ENCODE data around the gene SYDE1.

Gene SYDE1

DNA sequence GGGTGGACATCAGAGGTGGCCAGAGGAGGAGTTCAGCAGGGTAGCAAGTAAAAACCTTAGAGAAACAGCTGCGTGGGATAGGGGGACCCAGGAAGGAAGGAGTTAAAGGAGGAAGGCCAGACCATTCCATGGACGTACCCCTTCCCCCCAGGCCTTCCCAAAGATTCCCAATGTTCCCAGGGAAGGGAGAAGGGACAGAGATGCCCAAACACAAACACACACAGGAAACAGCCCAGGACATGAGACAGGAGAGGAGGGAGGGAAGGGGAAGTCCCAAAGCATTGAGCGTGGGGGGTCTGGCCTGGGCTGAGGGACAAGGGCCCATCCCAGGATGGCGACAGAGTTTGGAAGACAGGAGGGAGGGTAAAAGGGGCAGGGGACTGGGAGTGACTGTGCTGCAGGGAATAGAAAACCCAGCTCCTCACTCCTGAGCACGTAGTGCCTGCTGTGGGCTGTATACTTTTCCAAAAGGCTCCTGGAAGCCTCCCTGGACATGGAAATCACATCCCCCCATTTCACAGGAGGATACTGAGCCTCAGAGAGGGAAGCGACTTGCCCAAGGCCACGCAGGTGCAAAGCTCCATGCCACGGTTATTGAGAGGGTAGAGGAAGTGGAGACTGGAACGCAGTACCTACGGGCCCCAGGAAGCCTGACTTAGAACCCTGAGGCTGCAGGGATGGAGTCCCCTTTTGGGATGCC lies 1.1 kb downstream of the SYDE1 start:
- no peak for DNase-seq (ENCODE audit: low read depth in 2 of 2)

DNA sequence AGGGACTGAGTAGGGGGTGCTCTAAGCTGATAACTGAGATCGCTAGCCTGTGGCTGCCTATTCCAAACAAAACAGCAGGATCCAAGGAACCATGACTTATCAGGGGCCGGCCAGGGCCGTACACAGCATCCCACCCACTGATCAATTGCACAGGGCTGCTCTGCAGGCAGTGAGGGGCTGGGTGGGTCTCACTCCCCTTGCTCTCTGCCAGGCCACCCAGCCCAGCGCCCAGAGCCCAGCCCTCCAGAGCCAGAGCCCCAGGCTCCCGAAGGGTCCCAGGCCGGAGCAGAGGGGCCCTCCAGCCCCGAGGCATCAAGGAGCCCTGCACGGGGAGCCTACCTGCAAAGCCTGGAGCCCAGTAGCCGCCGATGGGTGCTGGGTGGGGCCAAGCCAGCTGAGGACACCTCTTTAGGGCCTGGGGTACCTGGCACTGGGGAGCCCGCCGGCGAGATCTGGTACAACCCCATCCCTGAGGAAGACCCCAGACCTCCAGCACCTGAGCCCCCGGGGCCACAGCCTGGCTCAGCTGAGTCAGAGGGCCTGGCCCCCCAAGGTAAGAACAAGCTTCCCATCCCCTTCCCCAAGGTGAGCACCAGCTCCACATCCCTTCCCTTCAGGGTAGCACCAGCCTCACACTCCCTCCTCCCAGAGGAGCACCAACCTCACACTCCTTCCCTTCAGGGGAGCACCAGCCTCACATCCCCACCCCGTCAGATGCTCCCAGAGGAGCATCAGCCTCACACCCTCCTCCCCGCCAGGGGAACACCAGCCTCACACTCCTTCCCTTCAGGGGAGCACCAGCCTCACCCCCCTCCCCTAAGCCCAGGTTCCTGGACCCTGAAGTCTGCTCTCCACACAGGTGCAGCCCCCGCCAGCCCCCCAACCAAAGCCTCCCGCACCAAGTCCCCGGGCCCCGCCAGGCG lies 1.9 kb downstream of the SYDE1 start:
- no peak for DNase-seq (ENCODE audit: low read depth in 2 of 2)

DNA sequence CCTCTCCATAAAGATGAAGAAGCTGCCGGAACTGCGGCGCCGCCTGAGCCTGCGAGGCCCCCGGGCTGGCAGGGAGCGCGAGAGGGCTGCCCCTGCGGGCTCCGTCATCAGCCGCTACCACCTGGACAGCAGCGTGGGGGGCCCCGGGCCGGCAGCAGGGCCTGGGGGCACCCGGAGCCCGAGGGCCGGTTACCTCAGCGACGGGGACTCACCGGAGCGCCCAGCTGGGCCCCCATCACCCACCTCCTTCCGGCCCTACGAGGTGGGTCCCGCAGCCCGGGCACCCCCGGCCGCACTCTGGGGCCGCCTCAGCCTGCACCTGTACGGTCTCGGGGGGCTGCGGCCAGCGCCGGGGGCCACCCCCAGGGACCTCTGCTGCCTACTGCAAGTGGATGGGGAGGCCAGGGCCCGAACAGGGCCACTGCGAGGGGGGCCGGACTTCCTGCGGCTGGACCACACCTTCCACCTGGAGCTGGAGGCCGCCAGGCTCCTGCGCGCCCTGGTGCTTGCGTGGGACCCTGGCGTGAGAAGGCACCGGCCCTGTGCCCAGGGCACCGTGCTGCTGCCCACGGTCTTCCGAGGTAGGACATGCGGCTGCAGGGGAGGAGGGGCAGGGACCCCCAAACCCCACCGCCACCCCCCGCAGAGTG lies 2.7 kb downstream of the SYDE1 start:
- DNase-seq (ENCODE audit: low read depth in 2 of 2), result no peak

DNA sequence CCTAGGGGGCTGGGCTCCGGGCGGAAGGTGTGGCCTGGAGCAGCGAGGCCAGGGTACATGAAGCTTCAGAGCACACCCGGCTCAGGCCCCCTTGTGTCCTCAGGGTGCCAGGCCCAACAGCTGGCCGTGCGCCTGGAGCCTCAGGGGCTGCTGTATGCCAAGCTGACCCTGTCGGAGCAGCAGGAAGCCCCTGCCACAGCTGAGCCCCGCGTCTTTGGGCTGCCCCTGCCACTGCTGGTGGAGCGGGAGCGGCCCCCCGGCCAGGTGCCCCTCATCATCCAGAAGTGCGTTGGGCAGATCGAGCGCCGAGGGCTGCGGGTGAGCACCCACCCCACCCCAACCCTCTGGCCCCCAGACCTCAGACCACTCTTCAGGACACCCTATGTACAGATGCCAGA lies 3.2 kb downstream of the SYDE1 start:
- DNase-seq (ENCODE audit: low read depth in 2 of 2), result no peak

DNA sequence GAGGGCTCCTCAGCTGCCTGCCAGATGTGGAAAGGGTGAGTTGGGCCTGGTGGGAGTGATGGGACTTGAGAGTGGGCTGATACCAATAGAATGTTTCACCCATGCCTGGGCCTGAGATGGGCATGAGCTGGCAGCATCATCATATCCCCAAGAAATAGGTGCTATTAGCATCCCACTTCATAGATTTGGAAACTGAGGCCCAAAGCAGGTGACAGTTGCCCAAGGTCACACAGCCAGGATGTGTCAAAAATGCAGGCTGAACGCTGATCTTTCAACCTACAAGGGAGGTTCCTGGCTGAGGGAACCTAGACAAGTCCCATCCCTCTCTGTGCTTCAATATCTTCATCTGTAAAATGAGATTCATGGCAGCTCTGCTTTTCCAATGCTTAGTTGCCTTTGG lies 4.6 kb downstream of the SYDE1 start:
- no peak for DNase-seq (ENCODE audit: low read depth in 2 of 2)

DNA sequence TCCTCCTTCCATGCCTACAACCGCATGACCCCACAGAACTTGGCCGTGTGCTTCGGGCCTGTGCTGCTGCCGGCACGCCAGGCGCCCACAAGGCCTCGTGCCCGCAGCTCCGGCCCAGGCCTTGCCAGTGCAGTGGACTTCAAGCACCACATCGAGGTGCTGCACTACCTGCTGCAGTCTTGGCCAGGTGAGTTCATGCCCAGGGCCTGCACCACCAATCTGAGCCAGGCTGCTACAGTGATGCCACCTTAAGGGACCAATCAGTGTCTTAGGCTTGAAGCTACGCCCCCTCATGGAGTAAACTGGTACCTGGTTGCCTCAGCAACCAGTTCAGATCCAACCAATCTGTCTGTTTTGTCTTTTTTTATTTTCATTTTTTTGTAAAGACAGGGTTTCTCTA lies 5.2 kb downstream of the SYDE1 start:
- no peak for DNase-seq (ENCODE audit: low read depth in 2 of 2)

DNA sequence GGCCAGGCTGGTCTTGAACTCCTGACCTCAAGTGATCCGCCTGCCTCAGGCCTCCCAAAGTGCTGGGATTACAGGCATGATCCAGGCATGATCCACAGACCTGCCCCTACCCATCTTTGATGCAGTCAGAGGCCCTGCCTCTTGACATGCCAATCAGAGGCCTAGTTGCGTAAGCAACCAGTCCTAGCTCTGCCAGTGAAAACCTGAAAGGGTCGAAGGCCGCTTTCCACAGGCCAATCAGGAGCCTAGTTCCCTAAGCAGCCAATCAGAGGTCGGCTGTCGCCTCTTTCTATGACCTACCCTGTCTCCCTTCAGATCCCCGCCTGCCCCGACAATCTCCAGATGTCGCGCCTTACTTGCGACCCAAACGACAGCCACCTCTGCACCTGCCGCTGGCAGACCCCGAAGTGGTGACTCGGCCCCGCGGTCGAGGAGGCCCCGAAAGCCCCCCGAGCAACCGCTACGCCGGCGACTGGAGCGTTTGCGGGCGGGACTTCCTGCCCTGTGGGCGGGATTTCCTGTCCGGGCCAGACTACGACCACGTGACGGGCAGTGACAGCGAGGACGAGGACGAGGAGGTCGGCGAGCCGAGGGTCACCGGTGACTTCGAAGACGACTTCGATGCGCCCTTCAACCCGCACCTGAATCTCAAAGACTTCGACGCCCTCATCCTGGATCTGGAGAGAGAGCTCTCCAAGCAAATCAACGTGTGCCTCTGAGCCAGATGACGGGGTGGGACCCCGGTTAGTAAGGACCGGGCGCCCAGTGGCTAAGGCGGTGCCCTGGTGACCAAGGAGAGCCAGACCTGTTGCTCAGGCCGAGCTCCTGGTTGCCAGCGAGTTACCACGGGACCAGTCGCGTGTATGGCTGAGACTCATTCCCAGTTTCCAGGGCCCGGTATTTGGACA lies 6.3 kb downstream of the SYDE1 start:
- DNase-seq (ENCODE audit: low read depth in 2 of 2), result no peak

DNA sequence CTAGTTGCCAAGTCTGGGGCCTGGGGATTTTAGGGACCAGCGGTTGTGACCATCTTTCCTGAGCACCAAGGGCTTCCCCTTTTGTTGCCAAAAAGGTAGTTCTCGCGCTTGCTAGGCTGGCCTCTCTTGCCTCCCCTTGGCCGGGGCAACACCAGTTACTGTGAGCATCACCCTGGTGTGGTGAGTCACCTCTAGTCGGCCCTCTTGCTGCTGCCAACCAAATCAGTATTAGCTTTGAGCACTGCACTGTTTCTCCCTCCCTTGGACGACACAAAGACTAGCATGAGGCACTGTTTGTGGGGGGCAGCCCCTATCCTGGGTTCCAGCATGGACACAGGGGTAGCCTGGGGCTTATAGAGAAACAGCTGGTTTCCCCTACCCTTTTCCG lies 6.9 kb downstream of the SYDE1 start:
- no peak for DNase-seq (ENCODE audit: low read depth in 2 of 2)

DNA sequence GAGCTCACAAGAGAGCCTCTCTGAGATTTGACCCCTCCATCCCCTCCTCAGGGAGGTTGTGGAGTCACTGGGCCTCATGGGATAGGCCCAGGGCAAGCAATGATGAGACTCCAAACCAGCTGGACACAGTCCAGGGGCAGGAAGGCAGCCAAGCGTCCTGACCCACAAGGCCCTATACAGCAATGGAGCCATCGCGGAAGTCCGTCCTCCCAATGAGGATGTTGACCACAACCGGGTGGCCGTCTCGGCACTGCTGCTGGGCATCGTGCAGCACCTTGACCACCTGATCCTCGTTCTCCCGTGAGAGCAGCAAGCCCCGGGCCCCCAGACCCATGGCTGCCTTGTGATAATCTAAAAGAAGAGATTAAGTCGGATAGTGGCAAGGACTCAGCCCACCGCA lies 7.9 kb downstream of the SYDE1 start:
- no peak for DNase-seq (ENCODE audit: low read depth in 2 of 2)

DNA sequence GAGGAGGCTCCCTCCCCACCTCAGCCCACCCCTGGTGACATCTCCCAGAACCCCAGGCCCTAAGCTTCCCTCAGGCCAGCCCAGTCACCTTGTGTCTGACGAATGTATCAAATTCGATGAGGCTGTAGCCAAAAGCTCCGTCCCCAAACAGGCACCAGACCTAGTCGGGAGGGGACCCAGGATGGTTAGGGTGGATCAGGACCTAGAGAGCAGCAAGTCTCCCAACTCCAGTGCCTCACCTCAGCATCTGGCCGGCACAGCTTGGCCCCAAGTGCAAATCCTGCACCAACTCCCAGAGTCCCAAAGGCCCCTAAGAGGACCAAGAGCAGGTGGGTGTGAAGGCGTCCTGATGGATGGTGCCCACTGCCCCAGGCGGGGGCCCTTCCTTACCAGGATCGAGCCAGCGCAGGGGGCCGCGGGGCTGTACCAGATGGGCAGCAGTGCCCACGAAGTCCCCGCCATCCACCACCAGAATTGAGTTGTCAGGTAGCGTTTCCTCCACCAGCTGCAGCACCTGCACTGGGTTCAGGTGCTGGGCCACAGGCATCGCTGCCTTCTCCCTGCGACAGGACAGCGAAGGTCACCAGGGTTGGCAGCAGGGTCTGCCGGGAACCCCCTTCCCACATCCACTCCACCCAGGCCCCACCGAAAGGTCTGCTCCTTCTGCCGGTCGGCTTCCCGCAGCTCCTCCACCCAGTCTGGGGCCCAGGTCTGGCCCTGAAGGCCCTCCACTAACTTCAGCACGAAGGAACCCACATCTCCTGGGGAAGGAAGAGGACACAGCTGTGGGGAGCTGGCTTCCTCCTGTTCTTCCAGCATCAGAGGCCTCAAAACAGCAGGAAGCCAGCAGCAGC lies 8.8 kb downstream of the SYDE1 start:
- DNase-seq (ENCODE audit: low read depth in 2 of 2), result no peak

DNA sequence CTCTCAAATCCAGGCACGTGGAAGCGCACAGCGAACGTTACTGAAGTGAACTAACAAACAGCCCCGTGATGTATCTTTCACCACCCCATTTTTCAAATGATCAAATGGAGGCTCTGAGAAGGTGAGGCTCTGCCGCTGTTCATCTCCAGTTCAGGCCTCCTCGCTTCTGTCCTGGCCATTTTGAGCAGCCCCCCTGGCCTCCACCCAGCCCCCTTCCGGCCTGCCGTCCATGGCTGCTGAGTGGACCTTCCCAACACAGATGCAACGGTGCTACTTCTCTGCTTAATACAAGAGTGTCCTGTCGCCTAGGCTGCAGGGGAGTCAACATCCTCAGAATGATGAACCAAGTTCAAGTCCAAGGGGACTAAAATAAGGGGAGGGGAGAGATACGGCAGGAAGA lies 9.7 kb downstream of the SYDE1 start:
- DNase-seq (ENCODE audit: low read depth in 2 of 2), result no peak

DNA sequence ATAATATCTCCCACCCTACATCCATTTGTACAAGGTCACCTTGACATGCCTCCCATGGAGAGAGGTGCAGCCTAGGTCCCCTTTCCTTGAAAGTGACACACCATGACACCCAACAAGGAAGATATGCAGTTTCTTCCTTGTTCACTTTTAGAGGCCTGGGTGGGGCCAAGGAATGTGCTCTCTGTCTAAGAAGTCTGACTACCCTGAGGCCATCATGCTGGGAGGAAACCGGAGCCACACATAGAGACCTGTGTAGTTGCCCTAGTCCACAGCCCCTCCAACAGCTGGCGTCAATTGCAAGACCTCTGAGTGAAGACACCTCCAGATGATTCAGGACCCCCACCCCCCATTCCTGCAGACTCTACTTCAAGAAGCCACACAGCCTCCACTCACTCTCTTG lies 11.0 kb downstream of the SYDE1 start:
- no peak for DNase-seq (ENCODE audit: low read depth in 2 of 2)

DNA sequence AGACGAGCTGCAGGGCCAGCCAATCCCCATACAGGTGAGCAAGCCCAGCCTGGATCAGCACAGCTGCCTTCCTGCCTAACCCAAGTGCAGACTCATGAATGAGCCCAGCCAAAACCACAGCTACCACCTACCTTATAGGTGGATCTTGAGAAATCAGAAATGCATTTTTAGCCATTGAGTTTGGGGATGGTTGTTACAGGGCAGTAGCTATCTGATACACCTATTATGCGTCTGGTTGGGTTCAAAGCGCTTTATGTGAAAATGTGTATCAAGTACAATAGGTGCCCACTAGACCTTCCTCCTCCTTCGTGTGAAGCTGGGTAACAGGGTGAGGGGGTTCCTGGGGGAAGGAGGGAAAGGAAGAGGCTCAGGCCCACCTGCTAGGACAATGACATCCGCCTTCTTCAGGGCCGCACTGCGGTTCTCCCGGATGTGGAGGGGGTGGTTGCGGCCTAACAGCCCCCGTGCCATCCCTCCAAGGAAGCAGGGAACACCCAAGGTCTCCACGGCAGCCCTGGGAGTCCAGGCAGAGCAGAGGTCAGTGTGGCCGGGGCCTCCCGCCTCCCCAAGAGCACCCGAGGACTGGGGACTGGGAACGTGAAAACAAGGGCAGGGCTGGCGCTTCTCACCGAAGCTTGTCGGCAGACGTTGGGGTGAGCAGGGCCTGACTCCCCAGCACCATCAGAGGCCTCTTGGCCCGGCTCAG lies 11.7 kb downstream of the SYDE1 start:
- DNase-seq (ENCODE audit: low read depth in 2 of 2), result no peak

DNA sequence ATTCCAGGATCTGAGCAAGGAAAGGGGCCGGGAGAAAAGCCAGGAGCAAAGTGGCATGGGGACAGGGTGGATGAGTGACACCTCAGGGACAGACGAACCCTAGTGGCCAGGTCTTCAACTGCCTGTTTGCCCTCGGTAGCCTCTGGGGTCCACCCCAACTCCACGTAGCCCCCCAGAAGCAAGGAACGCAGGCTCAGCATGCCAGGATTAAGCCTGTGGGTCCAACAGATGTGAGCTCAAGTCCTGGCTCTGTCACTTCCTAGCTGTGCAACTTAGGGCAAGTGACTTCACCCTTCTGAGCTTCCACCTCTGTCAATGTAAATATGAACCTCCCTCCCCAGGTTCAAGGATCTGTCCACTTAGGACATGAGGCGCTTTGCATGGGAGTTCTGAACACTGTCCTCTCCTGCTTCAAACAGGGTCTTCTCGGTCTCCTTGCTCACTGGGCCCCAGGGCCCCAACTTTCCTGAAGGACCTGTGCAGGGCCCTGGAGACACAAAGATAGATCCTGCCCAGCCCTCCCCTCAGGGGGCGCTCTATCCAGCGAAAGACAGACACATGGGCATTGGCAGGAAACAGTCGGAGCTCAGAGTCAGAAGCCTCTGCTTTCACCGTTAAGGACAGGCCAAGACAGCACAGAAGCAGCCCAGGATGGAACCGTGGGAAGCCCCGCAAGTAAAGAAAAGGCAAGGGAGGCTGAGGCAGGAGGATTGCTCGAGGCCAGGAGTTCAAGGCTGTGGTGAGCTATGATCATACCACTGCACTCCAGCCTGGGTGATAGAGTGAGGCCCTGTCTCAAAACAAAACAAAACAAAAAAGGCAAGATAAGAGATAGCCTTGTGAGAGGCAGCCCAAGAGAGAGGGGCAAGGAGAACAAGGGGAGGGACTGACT lies 13.2 kb downstream of the SYDE1 start:
- no peak for DNase-seq (ENCODE audit: low read depth in 2 of 2)

DNA sequence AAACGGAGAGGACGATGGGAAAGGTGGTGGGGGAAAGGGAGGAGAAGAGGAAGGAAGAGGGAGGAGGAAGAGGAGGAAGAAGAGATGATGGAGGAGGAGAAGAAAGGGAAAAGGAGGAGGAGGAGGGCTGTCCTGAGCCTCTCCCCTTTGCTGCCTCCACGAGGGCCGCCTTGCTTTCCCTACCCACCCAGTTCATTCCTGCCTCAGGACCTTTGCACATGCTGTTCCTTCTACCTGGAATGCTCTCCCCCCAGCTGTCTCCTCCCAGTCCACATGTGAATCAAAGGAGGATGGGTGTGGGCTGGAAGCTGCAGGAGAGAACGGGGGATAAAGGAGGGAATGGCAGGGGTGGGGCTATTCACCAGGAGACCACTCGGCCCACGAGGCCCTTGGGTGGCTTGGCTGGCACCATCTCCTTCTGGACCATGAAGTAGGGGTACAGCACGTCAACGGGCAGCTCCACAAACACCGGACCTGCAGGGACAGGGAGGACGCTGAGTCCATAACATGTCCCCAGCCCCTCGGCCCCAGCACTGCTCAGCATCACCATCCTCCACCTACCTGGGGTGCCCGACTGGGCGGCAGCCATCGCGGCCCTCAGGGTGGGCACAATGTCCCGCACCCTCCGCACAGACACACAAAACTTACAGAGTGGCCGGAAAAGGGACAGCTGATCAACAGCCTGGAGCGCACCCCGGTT lies 15.3 kb downstream of the SYDE1 start:
- DNase-seq (ENCODE audit: low read depth in 2 of 2), result no peak

DNA sequence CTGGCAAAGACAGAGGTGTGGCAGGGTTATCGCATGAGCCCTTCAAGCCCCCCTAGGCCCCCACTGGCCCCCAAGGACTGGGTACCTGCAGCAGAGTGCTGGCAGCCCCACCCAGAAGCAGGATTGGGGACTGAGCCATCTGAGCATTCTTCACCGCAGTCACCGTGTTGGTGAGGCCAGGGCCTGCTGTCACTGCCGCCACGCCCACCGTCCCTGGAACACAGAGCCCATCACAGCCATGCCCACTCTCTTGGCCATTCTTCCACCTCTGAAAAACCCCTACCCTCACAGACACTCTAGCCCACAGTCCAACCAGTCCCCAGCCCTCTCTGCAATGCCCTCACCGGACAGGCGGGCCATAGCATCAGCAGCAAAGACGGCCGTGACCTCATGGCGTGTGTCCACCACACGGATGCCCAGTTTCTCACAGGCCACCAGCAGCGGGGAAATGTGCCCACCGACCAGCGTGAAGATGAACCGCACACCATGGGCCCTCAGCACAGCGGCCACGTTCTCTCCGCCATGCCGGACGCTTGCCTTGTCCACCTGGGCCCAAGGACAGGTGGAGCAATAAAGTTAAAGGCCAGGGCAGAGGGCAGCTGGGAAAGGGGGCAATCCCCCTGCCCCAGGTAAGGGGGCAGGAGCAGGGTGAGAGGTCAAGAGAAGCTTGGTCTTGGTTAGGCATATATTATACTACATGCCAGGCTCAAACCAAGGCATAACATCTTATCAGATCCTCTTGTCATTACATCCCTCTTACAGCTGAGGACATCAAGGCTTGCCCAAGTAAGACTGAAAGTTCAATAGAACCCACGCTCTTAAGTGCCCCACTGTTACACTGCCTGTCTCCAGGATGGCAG lies 16.1 kb downstream of the SYDE1 start:
- DNase-seq (ENCODE audit: low read depth in 2 of 2), result no peak

DNA sequence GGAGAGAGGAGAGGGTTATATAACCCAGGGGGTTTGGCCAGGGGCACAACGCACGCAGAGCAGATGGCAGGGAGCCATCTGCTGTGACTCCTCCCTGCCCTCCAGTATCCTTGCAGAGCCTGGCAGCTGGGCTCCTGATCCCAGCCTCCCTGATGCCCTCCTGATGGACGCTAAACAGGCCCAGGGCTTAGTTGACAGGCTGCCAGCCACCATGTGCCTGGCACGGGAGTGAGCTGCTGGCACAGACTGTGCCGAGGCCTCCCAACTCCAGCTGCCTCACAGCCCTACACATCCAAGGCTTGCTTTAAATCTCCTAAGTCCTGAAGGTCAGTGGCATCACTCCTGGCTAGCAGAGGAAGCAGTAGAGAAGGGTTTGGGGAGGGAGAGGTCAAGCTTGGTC lies 16.7 kb downstream of the SYDE1 start:
- DNase-seq (ENCODE audit: low read depth in 2 of 2), result no peak

Measured in stimulated activated CD8-positive, alpha-beta memory T cell treated with anti-CD3 and anti-CD28 coated beads, Interleukin-15, amount 100 ng/mL, for 4 hours (primary cell).